ENCODE results near the gene BRI3BP. TPM values are rescaled to one million over a fixed set of nuclear protein-coding genes. Genes with fewer than 3 reads are reported as not detected.

BRI3BP gene
- total and polyA plus RNA-seq, 9 of the 15 experiments (the other 6 are each of a cell fraction or from before 2014, with no cell fraction given), result 12.3 to 25.0 (median 16.6) TPM

- H3K27ac ChIP-seq (ENCODE audit: extremely low read depth, low read depth, low read length), result no peak overlapping the region
- intact Hi-C loops (cut with micrococcal nuclease), result no loop called here
Measured at GRCh38 chr12:125001636-125002035, 8.2 kb downstream of the BRI3BP start.

More at GRCh38 chr12:125001636-125002035, 8.2 kb downstream of the BRI3BP start:
- Histone ChIP-seq H3K79me2 (ENCODE audit: control insufficient read depth, insufficient read depth, low read length) (peaks cover 75% of the 10 kb centered on the region), H3K4me1 (replicated peaks in 1 of 2; ENCODE audit: control insufficient read depth in 2 of 2, insufficient read depth in 2 of 2, low read length in 2 of 2) (peaks cover 0 to 6% of the 10 kb centered on the region in 2 experiments; a peak in 4 of 5 replicates), H3K4me3 (no peak overlapping the region), H2AFZ (ENCODE audit: low read depth, low read length) (no peak overlapping the region), H3K9me3 (replicated peaks; ENCODE audit: control insufficient read depth, insufficient read depth, low read depth, low read length) (no peaks in the 10 kb centered on the region), H3K4me2 (ENCODE audit: insufficient read depth, low read length) (no peak overlapping the region), H3K27me3 (ENCODE audit: control insufficient read depth in 2 of 2, insufficient read depth in 2 of 2, low read length in 2 of 2) (no peaks in the 10 kb centered on the region), H4K20me1 (replicated peaks; ENCODE audit: control insufficient read depth, insufficient read depth, low read length) (no peaks in the 10 kb centered on the region), H3K9me1 (ENCODE audit: control insufficient read depth, insufficient read depth, low read length) (no peaks in the 10 kb centered on the region), H3K36me3 (ENCODE audit: control insufficient read depth, insufficient read depth, low read length) (peaks cover 44% of the 10 kb centered on the region; the same call in 1 of the 3 replicates), H3K9ac (ENCODE audit: insufficient read depth in 1 of 2, low read depth in 2 of 2, low read length in 2 of 2) (no peak overlapping the region)
- FAIRE-seq (no peak), ATAC-seq (no peak), DNase-seq (ENCODE audit: extremely low read depth in 1 of 4, low spot score in 3 of 4) (no peak)
- BruUV-seq (replicated peaks), result no TSS peak
- in situ Hi-C loops (cut with MboI), result no loop called here
- ChIA-PET POLR2A (interaction anchor here (0.7 to 1.2 kb wide), 2 partner anchors 12 to 56 kb away, joined by 3 read pairs; no protein-coding TSS in a partner anchor), CTCF (ENCODE audit: low intra/inter-chr PET ratio) (no interaction called here)
- 87% methylated on average over 3 of the region's 3 CpGs for WGBS (ENCODE audit: insufficient coverage, low coverage, missing lambda C conversion rate)
- TF ChIP-seq GATAD2B (IDR thresholded peaks at IDR 0.05; ENCODE audit: borderline replicate concordance) (no peak), ZSCAN29 (IDR thresholded peaks at IDR 0.05) (no peak), NFIC (IDR thresholded peaks at IDR 0.05) (no peak), ADNP (tag; IDR thresholded peaks at IDR 0.05) (no peak), FOXM1 (IDR thresholded peaks at IDR 0.05; ENCODE audit: low read depth) (no peak), FOXM1 (CRISPR knock-in tag; IDR thresholded peaks at IDR 0.05; ENCODE audit: low read depth) (no peak), ARID3B (CRISPR knock-in tag; IDR thresholded peaks at IDR 0.05; ENCODE audit: borderline replicate concordance) (no peak), ZBTB34 (CRISPR knock-in tag; IDR thresholded peaks at IDR 0.05) (no peak), ATF2 (CRISPR knock-in tag; IDR thresholded peaks at IDR 0.05) (no peak), TRIM28 (IDR thresholded peaks at IDR 0.05) (no peak), RFX7 (CRISPR knock-in tag; IDR thresholded peaks at IDR 0.05) (no peak), ZNF124 (CRISPR knock-in tag; IDR thresholded peaks at IDR 0.05) (no peak), ZNF695 (CRISPR knock-in tag; IDR thresholded peaks at IDR 0.05) (no peak), ZBTB26 (CRISPR knock-in tag; IDR thresholded peaks at IDR 0.05) (no peak), RB1 (IDR thresholded peaks at IDR 0.05; ENCODE audit: low read depth) (no peak)
